H1 (cell line): Measurements from ENCODE around the gene PCDHGB6. TPM values are rescaled to one million over a fixed set of nuclear protein-coding genes. Genes with fewer than 3 reads are reported as not detected.
A peak's percentile ranks its signal among the peaks of the same experiment; 100 is the strongest.

Source experiments
- CTCF ChIA-PET: fragments of 300-600 bp; sonication (Branson Sonifier 250); formaldehyde crosslinking; loops from one replicate; lab custom pipeline; 2021; ENCODE audit not compliant: partially characterized antibody; lab: Charles Lee
- POLR2A ChIA-PET: fragments of 300-600 bp; sonication (Branson Sonifier 250); formaldehyde crosslinking; loops from one replicate; lab custom pipeline; 2021; ENCODE audit warnings: inconsistent platforms; ENCODE audit not compliant: partially characterized antibody; lab: Charles Lee
- DNase-seq, 2 experiments: peaks; one replicate each; pipeline versions ENCODE4 v3.0.0 to v3.0.0-alpha.2; 2010 to 2022; ENCODE audit warnings: low spot score in 2 of 2, low read depth in 1 of 2, mixed read lengths in 1 of 2
- FAIRE-seq: peaks from 2 replicates; lab custom pipeline; 2011; peaks lifted over from hg19 to GRCh38; lab: Jason Lieb, UNC
- H2AFZ ChIP-seq: 2 replicates; pipeline ENCODE4 v1.8.1; 2012; ENCODE audit warnings: low read length, inconsistent platforms
- H2AK5ac ChIP-seq: 2 replicates; pipeline ENCODE4 v1.6.1; 2013; ENCODE audit warnings: low read depth, low read length
- H2BK120ac ChIP-seq: replicated peaks from 2 replicates; pipeline ENCODE3; 2013; ENCODE audit warnings: low read depth, low read length, inconsistent platforms
- H2BK12ac ChIP-seq: 2 replicates; pipeline ENCODE4 v1.6.1; 2013; ENCODE audit warnings: low read depth, low read length
- H2BK15ac ChIP-seq: 2 replicates; pipeline ENCODE4 v1.6.1; 2013; ENCODE audit warnings: low read length
- H2BK20ac ChIP-seq: 2 replicates; pipeline ENCODE4 v1.6.1; 2013; ENCODE audit warnings: low read length
- H2BK5ac ChIP-seq: 2 replicates; pipeline ENCODE4 v1.6.1; 2013; ENCODE audit warnings: low read depth, low read length
- H3K14ac ChIP-seq: 2 replicates; pipeline ENCODE4 v1.6.1; 2013; ENCODE audit warnings: inconsistent platforms; ENCODE audit not compliant: insufficient read length
- H3K18ac ChIP-seq: 2 replicates; pipeline ENCODE4 v1.6.1; 2013; ENCODE audit warnings: low read length; ENCODE audit errors: extremely low read depth
- H3K23ac ChIP-seq: 2 replicates; pipeline ENCODE4 v1.6.1; 2013; ENCODE audit warnings: inconsistent platforms; ENCODE audit not compliant: insufficient read length
- H3K23me2 ChIP-seq: 2 replicates; pipeline ENCODE4 v1.6.1; 2013; ENCODE audit warnings: low read depth, low read length
- H3K27ac ChIP-seq: 2 replicates; pipeline ENCODE4 v1.6.1; 2011; ENCODE audit warnings: low read depth, low read length, inconsistent platforms
- H3K27me3 ChIP-seq, 4 experiments: replicated peaks in 1 of 4; 1 replicate in 1 of 4; 2 replicates in 3 of 4; pipeline versions ENCODE4 v1.6.1 to v1.8.1; 2011 to 2013; ENCODE audit warnings: low read length in 3 of 4, mild to moderate bottlenecking in 3 of 4, inconsistent platforms in 2 of 4, mixed read lengths in 2 of 4, moderate library complexity in 1 of 4; ENCODE audit not compliant: control insufficient read depth in 3 of 4, insufficient read depth in 3 of 4; ENCODE audit errors: extremely low read depth in 1 of 4
- H3K36me3 ChIP-seq, 4 experiments: 2 replicates each; pipeline versions ENCODE4 v1.6.1 to v1.8.1; 2011 to 2013; ENCODE audit warnings: mild to moderate bottlenecking in 4 of 4, low read length in 3 of 4, moderate library complexity in 2 of 4, control low read depth in 1 of 4, inconsistent platforms in 1 of 4; ENCODE audit not compliant: insufficient read depth in 4 of 4, control insufficient read depth in 2 of 4
- H3K4ac ChIP-seq: replicated peaks from 2 replicates; pipeline ENCODE3; 2013; ENCODE audit warnings: low read length, low read depth, mixed read lengths, inconsistent platforms; ENCODE audit not compliant: insufficient read length
- H3K4me1 ChIP-seq, 4 experiments: replicated peaks in 1 of 4; 1 replicate in 1 of 4; 2 replicates in 3 of 4; pipeline versions ENCODE4 v1.6.1 to v1.8.1; 2011 to 2013; ENCODE audit warnings: low read length in 3 of 4, inconsistent platforms in 2 of 4, mixed read lengths in 1 of 4; ENCODE audit not compliant: insufficient read depth in 4 of 4, control insufficient read depth in 3 of 4
- H3K4me2 ChIP-seq, 2 experiments: 2 replicates each; pipeline versions ENCODE4 v1.6.1 to v1.8.1; 2011 to 2013; ENCODE audit warnings: low read depth in 2 of 2, low read length in 2 of 2, control low read depth in 1 of 2, inconsistent platforms in 1 of 2, mild to moderate bottlenecking in 1 of 2; ENCODE audit not compliant: insufficient read depth in 1 of 2
- H3K4me3 ChIP-seq, 4 experiments: fragments of 200-600, 300-600 bp in 1 of 4; sonication (generic), shearing (Covaris generic), sonication (Bioruptor Twin) in 1 of 4; 2 replicates each; pipeline versions ENCODE4 v1.5.1 to v1.8.1; 2011 to 2016; ENCODE audit warnings: low read length in 4 of 4, low read depth in 3 of 4, control low read depth in 2 of 4, inconsistent platforms in 2 of 4, mild to moderate bottlenecking in 2 of 4, mixed read lengths in 1 of 4, moderate library complexity in 1 of 4; ENCODE audit not compliant: insufficient read depth in 2 of 4; ENCODE audit errors: extremely low read depth in 1 of 4
- H3K56ac ChIP-seq: replicated peaks from 2 replicates; pipeline ENCODE3; 2013; ENCODE audit warnings: low read depth, mild to moderate bottlenecking, mixed read lengths, low read length, inconsistent platforms; ENCODE audit not compliant: insufficient read length
- H3K79me1 ChIP-seq: 2 replicates; pipeline ENCODE4 v1.6.1; 2013; ENCODE audit warnings: low read depth, low read length, control low read depth
- H3K79me2 ChIP-seq, 2 experiments: 2 replicates each; pipeline versions ENCODE4 v1.6.1 to v1.8.1; 2012 to 2013; ENCODE audit warnings: low read length in 2 of 2, mild to moderate bottlenecking in 2 of 2, inconsistent platforms in 1 of 2; ENCODE audit not compliant: insufficient read depth in 2 of 2, control insufficient read depth in 1 of 2
- H3K9ac ChIP-seq, 4 experiments: replicated peaks in 1 of 4; 1 replicate in 1 of 4; 2 replicates in 3 of 4; pipeline versions ENCODE4 v1.6.1 to v1.8.1; 2011 to 2013; ENCODE audit warnings: low read depth in 3 of 4, low read length in 3 of 4, control low read depth in 2 of 4, mild to moderate bottlenecking in 2 of 4, moderate library complexity in 2 of 4, inconsistent platforms in 1 of 4; ENCODE audit errors: extremely low read depth in 1 of 4
- H3K9me3 ChIP-seq, 2 experiments: 2 replicates each; pipeline versions ENCODE4 v1.6.1 to v1.8.1; 2012 to 2013; ENCODE audit warnings: mild to moderate bottlenecking in 2 of 2, moderate library complexity in 2 of 2, control low read depth in 1 of 2, inconsistent platforms in 1 of 2, low read depth in 1 of 2, low read length in 1 of 2, mixed read lengths in 1 of 2; ENCODE audit not compliant: insufficient read depth in 2 of 2
- H4K20me1 ChIP-seq, 2 experiments: replicated peaks in 1 of 2; 2 replicates each; pipeline versions ENCODE3 to v1.8.1; 2011 to 2013; ENCODE audit warnings: inconsistent platforms in 2 of 2, low read length in 2 of 2, mild to moderate bottlenecking in 1 of 2; ENCODE audit not compliant: insufficient read depth in 2 of 2, control insufficient read depth in 1 of 2
- H4K5ac ChIP-seq: 2 replicates; pipeline ENCODE4 v1.6.1; 2013; ENCODE audit warnings: low read length, low read depth, mixed read lengths, inconsistent platforms; ENCODE audit not compliant: insufficient read length
- H4K8ac ChIP-seq: 2 replicates; pipeline ENCODE4 v1.8.0; 2013; ENCODE audit warnings: mild to moderate bottlenecking, moderate library complexity, low read length, inconsistent platforms; ENCODE audit not compliant: insufficient read depth; ENCODE audit errors: extremely low read depth
- H4K91ac ChIP-seq: replicated peaks from 2 replicates; pipeline ENCODE3; 2013; ENCODE audit warnings: low read length, mixed read lengths, inconsistent platforms; ENCODE audit not compliant: insufficient read length
- GTF2F1 ChIP-seq: IDR thresholded peaks from 2 replicates; pipeline ENCODE4 v1.6.1; 2012; ENCODE audit warnings: low read depth, low read length, improper control_type of control experiment, borderline replicate concordance
- MAFK ChIP-seq: IDR thresholded peaks from 2 replicates; pipeline ENCODE4 v1.6.1; 2012; ENCODE audit warnings: low read depth, mild to moderate bottlenecking, improper control_type of control experiment, low read length
- POLR2A ChIP-seq, 2 experiments: IDR thresholded peaks; 1 replicate in 1 of 2; 2 replicates in 1 of 2; pipeline ENCODE4 v1.6.1; 2011; ENCODE audit warnings: low read depth in 2 of 2, low read length in 2 of 2, mild to moderate bottlenecking in 2 of 2; ENCODE audit errors: control extremely low read depth in 1 of 2
- SIRT6 ChIP-seq: IDR thresholded peaks from one replicate; pipeline ENCODE4 v1.7.1; 2012; ENCODE audit warnings: low read length, inconsistent platforms
- SP4 ChIP-seq: IDR thresholded peaks from 2 replicates; pipeline ENCODE4 v1.6.1; 2012; ENCODE audit warnings: low read length, inconsistent platforms
- WGBS, 2 experiments: shearing (Covaris generic) in 1 of 2; methylation state at CpG; one replicate each; pipeline versions ENCODE4 v1.1.6 to v1.1.7; 2013 to 2015; ENCODE audit warnings: low lambda C conversion rate in 2 of 2, mixed read lengths in 2 of 2, inconsistent platforms in 1 of 2, low coverage in 1 of 2, missing lambda C conversion rate in 1 of 2; ENCODE audit not compliant: insufficient replicate concordance in 2 of 2, insufficient coverage in 1 of 2, insufficient read length in 1 of 2; ENCODE audit errors: extremely low coverage in 1 of 2, missing lambda C conversion rate in 1 of 2; 5-methylcytosine and 5-hydroxymethylcytosine counted together
- polyA plus RNA-seq, 7 experiments: library from polyadenylated mRNA; depleted of rRNA in 3 of 7; stranded (reverse) in 5 of 7; unstranded in 2 of 7; fragments of >200 nt in 5 of 7; fragments of 200-250 nt in 2 of 7; gene quantifications; 1 replicate in 5 of 7; 2 replicates in 1 of 7; 4 replicates in 1 of 7; pipeline versions ENCODE4 v1.2.1 to v1.2.3, GENCODE V29; 2011 to 2013; ENCODE audit warnings: missing spikeins in 2 of 7, mixed read lengths in 2 of 7
- total RNA-seq: library from RNA; stranded (reverse); fragmentation: NEBNext Ultra II Directional; extraction: Animal tissue kit (Norgen Biotek cat#: 25700); gene quantifications from 2 replicates; pipeline ENCODE4 v1.2.1, GENCODE V29; 2021
- TF ChIP-seq, protein P1 (sequence below), 3 experiments: IDR thresholded peaks; 1 replicate in 2 of 3; 2 replicates in 1 of 3; pipeline versions ENCODE4 v1.5.1 to v1.6.1; 2011; ENCODE audit warnings: low read length in 3 of 3, mild to moderate bottlenecking in 3 of 3, inconsistent platforms in 2 of 3, low read depth in 1 of 3, moderate library complexity in 1 of 3; ENCODE audit not compliant: insufficient read depth in 1 of 3; ENCODE audit errors: control extremely low read depth in 1 of 3
- TF ChIP-seq, protein P2 (sequence below): IDR thresholded peaks from 2 replicates; pipeline ENCODE4 v1.6.1; 2012; ENCODE audit warnings: low read length, inconsistent platforms

The PCDHGB6 gene
- total and polyA plus RNA-seq, 2 of the 8 experiments (the other 6 are each of a cell fraction or from before 2014, with no cell fraction given), result 3.4 to 4.1 TPM

DNA sequence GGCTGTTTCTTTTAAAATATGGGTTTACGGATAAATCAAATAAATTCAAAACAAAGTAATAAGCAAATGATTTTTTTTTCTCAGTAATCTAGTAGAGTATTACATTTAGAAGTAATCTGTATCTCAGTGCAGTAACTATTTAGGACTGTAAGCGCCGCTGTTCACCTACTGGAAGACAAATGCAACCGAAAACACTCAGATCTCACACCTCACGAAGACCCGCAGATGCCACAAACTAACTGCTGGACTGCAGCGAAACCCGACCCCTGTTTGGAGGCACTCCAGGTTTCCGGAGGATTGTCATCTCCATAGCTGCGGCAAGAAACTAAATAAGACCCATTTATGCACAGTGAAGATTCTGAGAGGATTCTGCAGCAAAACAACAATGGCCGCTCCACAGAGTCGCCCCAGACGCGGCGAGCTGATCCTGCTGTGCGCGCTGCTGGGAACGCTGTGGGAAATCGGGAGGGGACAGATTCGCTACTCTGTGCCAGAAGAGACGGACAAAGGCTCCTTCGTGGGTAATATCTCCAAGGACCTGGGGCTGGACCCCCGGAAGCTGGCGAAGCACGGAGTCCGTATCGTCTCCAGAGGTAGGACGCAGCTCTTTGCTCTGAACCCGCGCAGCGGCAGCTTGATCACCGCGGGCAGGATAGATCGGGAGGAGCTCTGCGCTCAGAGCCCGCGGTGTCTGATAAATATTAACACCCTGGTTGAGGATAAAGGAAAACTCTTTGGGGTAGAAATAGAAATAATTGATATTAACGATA, 15.2 kb upstream of the PCDHGB6 start, which contains the start of gene PCDHGA8:
Gene PCDHGA8 (plus strand): TSS at position 205 of the 770 bp plus-strand sequence. CDS start 181 bp downstream, at position 386.
- Histone ChIP-seq H3K4me3 (peak within 1 kb of the TSS in 1 of 4 experiments; percentile 23; a peak in 1 of 8 replicates), H3K27ac (no peak within 1 kb of the TSS), H2BK120ac (no peak within 1 kb of the TSS), H3K4ac (no peak within 1 kb of the TSS), H3K4me2 (no peak within 1 kb of the TSS), H4K5ac (no peak within 1 kb of the TSS), H3K79me1 (no peaks in the 10 kb centered on the region), H4K8ac (no peak within 1 kb of the TSS; the same call in 1 of the 2 replicates), H2BK12ac (no peak within 1 kb of the TSS), H3K4me1 (no peaks in the 10 kb centered on the region), H4K91ac (no peak within 1 kb of the TSS), H3K14ac (no peak within 1 kb of the TSS), H3K23me2 (no peaks in the 10 kb centered on the region), H3K9ac (no peak within 1 kb of the TSS), H2BK20ac (no peak within 1 kb of the TSS), H3K36me3 (peaks cover 3 to 29% (median 14%) of the 10 kb centered on the region in 4 experiments; a peak in 7 of 8 replicates), H3K79me2 (no peaks in the 10 kb centered on the region), H2AFZ (no peak within 1 kb of the TSS), H3K18ac (no peak within 1 kb of the TSS), H3K23ac (no peak within 1 kb of the TSS), H3K9me3 (peaks cover 53 to 64% of the 10 kb centered on the region in 2 experiments), H3K56ac (no peak within 1 kb of the TSS), H2AK5ac (no peak within 1 kb of the TSS), H3K27me3 (no peaks in the 10 kb centered on the region; a peak in 1 of 7 replicates), H2BK15ac (no peak within 1 kb of the TSS), H2BK5ac (no peak within 1 kb of the TSS), H4K20me1 (no peaks in the 10 kb centered on the region)
- TF ChIP-seq MAFK (no peak), GTF2F1 (no peak), POLR2A (IDR thresholded peaks at IDR 0.05; ENCODE audit: control extremely low read depth in 1 of 2, low read depth in 2 of 2, low read length in 2 of 2) (no peak), SIRT6 (no peak), SP4 (no peak)
- TF ChIP-seq, protein P1, sequence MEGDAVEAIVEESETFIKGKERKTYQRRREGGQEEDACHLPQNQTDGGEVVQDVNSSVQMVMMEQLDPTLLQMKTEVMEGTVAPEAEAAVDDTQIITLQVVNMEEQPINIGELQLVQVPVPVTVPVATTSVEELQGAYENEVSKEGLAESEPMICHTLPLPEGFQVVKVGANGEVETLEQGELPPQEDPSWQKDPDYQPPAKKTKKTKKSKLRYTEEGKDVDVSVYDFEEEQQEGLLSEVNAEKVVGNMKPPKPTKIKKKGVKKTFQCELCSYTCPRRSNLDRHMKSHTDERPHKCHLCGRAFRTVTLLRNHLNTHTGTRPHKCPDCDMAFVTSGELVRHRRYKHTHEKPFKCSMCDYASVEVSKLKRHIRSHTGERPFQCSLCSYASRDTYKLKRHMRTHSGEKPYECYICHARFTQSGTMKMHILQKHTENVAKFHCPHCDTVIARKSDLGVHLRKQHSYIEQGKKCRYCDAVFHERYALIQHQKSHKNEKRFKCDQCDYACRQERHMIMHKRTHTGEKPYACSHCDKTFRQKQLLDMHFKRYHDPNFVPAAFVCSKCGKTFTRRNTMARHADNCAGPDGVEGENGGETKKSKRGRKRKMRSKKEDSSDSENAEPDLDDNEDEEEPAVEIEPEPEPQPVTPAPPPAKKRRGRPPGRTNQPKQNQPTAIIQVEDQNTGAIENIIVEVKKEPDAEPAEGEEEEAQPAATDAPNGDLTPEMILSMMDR (IDR thresholded peaks at IDR 0.05; ENCODE audit: control extremely low read depth in 1 of 3, insufficient read depth in 1 of 3, low read depth in 1 of 3, low read length in 3 of 3), result no peak
- TF ChIP-seq, protein P2, sequence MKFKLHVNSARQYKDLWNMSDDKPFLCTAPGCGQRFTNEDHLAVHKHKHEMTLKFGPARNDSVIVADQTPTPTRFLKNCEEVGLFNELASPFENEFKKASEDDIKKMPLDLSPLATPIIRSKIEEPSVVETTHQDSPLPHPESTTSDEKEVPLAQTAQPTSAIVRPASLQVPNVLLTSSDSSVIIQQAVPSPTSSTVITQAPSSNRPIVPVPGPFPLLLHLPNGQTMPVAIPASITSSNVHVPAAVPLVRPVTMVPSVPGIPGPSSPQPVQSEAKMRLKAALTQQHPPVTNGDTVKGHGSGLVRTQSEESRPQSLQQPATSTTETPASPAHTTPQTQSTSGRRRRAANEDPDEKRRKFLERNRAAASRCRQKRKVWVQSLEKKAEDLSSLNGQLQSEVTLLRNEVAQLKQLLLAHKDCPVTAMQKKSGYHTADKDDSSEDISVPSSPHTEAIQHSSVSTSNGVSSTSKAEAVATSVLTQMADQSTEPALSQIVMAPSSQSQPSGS, result no peak
- 96% methylated on average over 38 of the region's 38 CpGs; no CpG with 5 or more reads in 1 of the 2 experiments for WGBS, 2 experiments
- ChIA-PET POLR2A (no interaction called here), CTCF (interaction anchor here (0.7 to 8.7 kb wide), 11 partner anchors 10 to 171 kb away, joined by 3 to 68 read pairs (median 5); partner anchors contain the start of genes PCDHGA10, PCDHGA11, PCDHGA9 and PCDHGB6)
- no peak for FAIRE-seq
- no peak for DNase-seq
